ENCODE results near the gene KRT10.

Gene KRT10

GRCh38 chr17:40862985-40863733 lies 40.7 kb upstream of the KRT10 start (continued):
- TF ChIP-seq PRDM2 (tag by site-specific recombination; IDR thresholded peaks at IDR 0.05; ENCODE audit: borderline replicate concordance) = no peak
- TF ChIP-seq ZNF214 (tag by site-specific recombination; IDR thresholded peaks at IDR 0.05; ENCODE audit: borderline replicate concordance) = no peak
- TF ChIP-seq PRDM4 (tag by site-specific recombination; IDR thresholded peaks at IDR 0.05) = no peak

DNA sequence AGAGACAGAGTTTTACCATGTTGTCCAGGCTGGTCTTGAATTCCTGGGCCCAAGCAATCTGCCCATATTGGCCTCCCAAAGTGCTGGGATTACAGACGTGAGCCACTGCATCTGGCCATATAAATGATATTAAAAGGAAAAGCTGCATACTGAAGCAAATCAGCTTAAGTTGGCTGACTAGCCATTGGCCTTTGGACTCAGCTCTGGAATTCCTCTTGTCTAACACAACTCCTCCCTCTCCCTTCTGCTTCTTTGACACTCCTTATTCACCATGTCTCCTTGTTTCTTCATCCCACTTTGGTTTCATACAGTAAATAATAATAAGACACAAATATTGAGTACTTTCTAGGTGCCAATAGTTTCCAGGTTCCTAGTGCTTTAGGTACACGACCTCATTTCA lies 37.1 kb upstream of the KRT10 start:
- no peak overlapping the region for H3K4me3 ChIP-seq (ENCODE audit: low read depth, low read length)
- POLR2A ChIA-PET = interaction anchor here (1.2 kb wide), 1 partner anchor 803 kb away, joined by 3 read pairs; no protein-coding TSS in a partner anchor
- H3K9me3 ChIP-seq (ENCODE audit: control insufficient read depth, insufficient read depth, low read depth, low read length) = no peaks in the 10 kb centered on the region
- H3K4me1 ChIP-seq (ENCODE audit: control insufficient read depth, insufficient read depth, low read length) = peaks cover 5% of the 10 kb centered on the region
- H3K27ac ChIP-seq (ENCODE audit: extremely low read depth, low read depth, low read length) = no peak overlapping the region
- H3K36me3 ChIP-seq (ENCODE audit: control insufficient read depth in 2 of 2, insufficient read depth in 1 of 2, low read length in 2 of 2) = no peaks in the 10 kb centered on the region
- no peak for TF ChIP-seq ZNF391 (tag by site-specific recombination; IDR thresholded peaks at IDR 0.05; ENCODE audit: borderline replicate concordance, low read depth)
- no peak for TF ChIP-seq ZNF133 (tag by site-specific recombination; IDR thresholded peaks at IDR 0.05)
- no peak for TF ChIP-seq ZNF10 (tag by site-specific recombination; IDR thresholded peaks at IDR 0.05)
- no peak for TF ChIP-seq KLF9 (tag by site-specific recombination; IDR thresholded peaks at IDR 0.05; ENCODE audit: low read depth)
- TF ChIP-seq ZNF521 (tag by site-specific recombination; IDR thresholded peaks at IDR 0.05) = no peak
- TF ChIP-seq, protein P1, sequence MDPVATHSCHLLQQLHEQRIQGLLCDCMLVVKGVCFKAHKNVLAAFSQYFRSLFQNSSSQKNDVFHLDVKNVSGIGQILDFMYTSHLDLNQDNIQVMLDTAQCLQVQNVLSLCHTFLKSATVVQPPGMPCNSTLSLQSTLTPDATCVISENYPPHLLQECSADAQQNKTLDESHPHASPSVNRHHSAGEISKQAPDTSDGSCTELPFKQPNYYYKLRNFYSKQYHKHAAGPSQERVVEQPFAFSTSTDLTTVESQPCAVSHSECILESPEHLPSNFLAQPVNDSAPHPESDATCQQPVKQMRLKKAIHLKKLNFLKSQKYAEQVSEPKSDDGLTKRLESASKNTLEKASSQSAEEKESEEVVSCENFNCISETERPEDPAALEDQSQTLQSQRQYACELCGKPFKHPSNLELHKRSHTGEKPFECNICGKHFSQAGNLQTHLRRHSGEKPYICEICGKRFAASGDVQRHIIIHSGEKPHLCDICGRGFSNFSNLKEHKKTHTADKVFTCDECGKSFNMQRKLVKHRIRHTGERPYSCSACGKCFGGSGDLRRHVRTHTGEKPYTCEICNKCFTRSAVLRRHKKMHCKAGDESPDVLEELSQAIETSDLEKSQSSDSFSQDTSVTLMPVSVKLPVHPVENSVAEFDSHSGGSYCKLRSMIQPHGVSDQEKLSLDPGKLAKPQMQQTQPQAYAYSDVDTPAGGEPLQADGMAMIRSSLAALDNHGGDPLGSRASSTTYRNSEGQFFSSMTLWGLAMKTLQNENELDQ (tag by site-specific recombination; IDR thresholded peaks at IDR 0.05; ENCODE audit: low read depth) = no peak
- no peak for TF ChIP-seq EGR2 (tag by site-specific recombination; IDR thresholded peaks at IDR 0.05; ENCODE audit: low read depth)
- no peak for TF ChIP-seq HOXA7 (CRISPR knock-in tag; IDR thresholded peaks at IDR 0.05; ENCODE audit: borderline replicate concordance)
- no peak for TF ChIP-seq ZNF530 (tag by site-specific recombination; IDR thresholded peaks at IDR 0.05; ENCODE audit: low read depth)
- TF ChIP-seq OSR2 (tag by site-specific recombination; IDR thresholded peaks at IDR 0.05) = no peak
- no peak for TF ChIP-seq ZNF843 (tag by site-specific recombination; IDR thresholded peaks at IDR 0.05)
- TF ChIP-seq HOXC10 (CRISPR knock-in tag; IDR thresholded peaks at IDR 0.05) = no peak
- TF ChIP-seq ZNF670 (tag by site-specific recombination; IDR thresholded peaks at IDR 0.05; ENCODE audit: low read depth) = no peak
- TF ChIP-seq REPIN1 (tag by site-specific recombination; IDR thresholded peaks at IDR 0.05; ENCODE audit: low read depth) = no peak
- no peak for TF ChIP-seq ZNF660 (tag by site-specific recombination; IDR thresholded peaks at IDR 0.05)
- TF ChIP-seq PRDM6 (tag by site-specific recombination; IDR thresholded peaks at IDR 0.05) = no peak
- no peak for TF ChIP-seq ZNF366 (tag by site-specific recombination; conservative IDR thresholded peaks at IDR 0.05)
- no peak for TF ChIP-seq ZNF654 (tag by site-specific recombination; IDR thresholded peaks at IDR 0.05; ENCODE audit: low read depth)
- TF ChIP-seq ZNF394 (tag by site-specific recombination; IDR thresholded peaks at IDR 0.05; ENCODE audit: borderline replicate concordance) = no peak
- no peak for TF ChIP-seq OVOL3 (tag by site-specific recombination; IDR thresholded peaks at IDR 0.05)
- CTCF ChIA-PET = interaction anchor here (0.6 to 8.2 kb wide), 8 partner anchors 43 to 807 kb away, joined by 3 to 109 read pairs (median 6); no protein-coding TSS in a partner anchor

Measured in HEK293 (cell line).